Measurements from ENCODE around the gene LMAN1L. TPM values are rescaled to one million over a fixed set of nuclear protein-coding genes. Genes with fewer than 3 reads are reported as not detected.

LMAN1L gene
- total RNA-seq, 1 experiment from 2014 or later, result not detected

GRCh38 chr15:74829486-74829885 is 16.9 kb downstream of the LMAN1L start:
- H3K4me2 ChIP-seq (ENCODE audit: insufficient read depth, insufficient read length, low read length), result no peak overlapping the region
- Mint-ChIP-seq H3K4me1 (peaks cover 4 to 30% of the 10 kb centered on the region in 2 experiments; a peak in 3 of 4 replicates), H3K27ac (no peak overlapping the region), H3K9me3 (no peaks in the 10 kb centered on the region), H3K27me3 (ENCODE audit: low read depth) (peaks cover 56% of the 10 kb centered on the region), H3K36me3 (ENCODE audit: insufficient read depth in 1 of 3, low read depth in 3 of 3) (no peaks in the 10 kb centered on the region), H3K4me3 (no peak overlapping the region)
- no peak overlapping the region for H2AK5ac ChIP-seq (ENCODE audit: insufficient read length, low read length)
- no CpG with 5 or more reads among the region's 3 CpGs for WGBS (ENCODE audit: extremely low coverage, insufficient read length, low lambda C conversion rate)
- no peaks in the 10 kb centered on the region for H3K23me2 ChIP-seq (ENCODE audit: insufficient read length, low read depth, low read length, poor library complexity, severe bottlenecking)
- H3K56ac ChIP-seq (ENCODE audit: insufficient read length, low read depth, low read length), result no peak overlapping the region
- H3K79me2 ChIP-seq (ENCODE audit: insufficient read depth, low read length), result no peaks in the 10 kb centered on the region
- TF ChIP-seq CTCF (conservative IDR thresholded peaks at IDR 0.05), result no peak
- no peaks in the 10 kb centered on the region for H3K79me1 ChIP-seq (ENCODE audit: insufficient read depth, low read depth, low read length, poor library complexity, severe bottlenecking)
- no peak overlapping the region for H3K23ac ChIP-seq (ENCODE audit: insufficient read length, low read depth, low read length)
- no peak overlapping the region for H3K18ac ChIP-seq (ENCODE audit: insufficient read length, low read depth, low read length)
- no peak overlapping the region for H3T11ph ChIP-seq (ENCODE audit: low read length)
- H2BK120ac ChIP-seq (ENCODE audit: low read depth, low read length, poor library complexity, severe bottlenecking), result no peak overlapping the region
- H2BK15ac ChIP-seq (ENCODE audit: low read depth, low read length), result no peak overlapping the region
- H3K4me1 ChIP-seq (ENCODE audit: insufficient read depth, low read length), result no peaks in the 10 kb centered on the region
- H2AFZ ChIP-seq (ENCODE audit: low read length), result no peak overlapping the region
- H3K4ac ChIP-seq (ENCODE audit: low read depth, low read length), result no peak overlapping the region
- H4K5ac ChIP-seq (ENCODE audit: insufficient read length, low read depth, low read length), result no peak overlapping the region
- no peak overlapping the region for H2BK20ac ChIP-seq (ENCODE audit: low read depth, low read length, poor library complexity, severe bottlenecking)
- no peak overlapping the region for H3K14ac ChIP-seq (ENCODE audit: insufficient read depth, low read length)
- no peaks in the 10 kb centered on the region for H4K20me1 ChIP-seq (ENCODE audit: control insufficient read depth, insufficient read depth, insufficient read length)
- H3K9ac ChIP-seq (ENCODE audit: extremely low read depth, insufficient read length, low read length), result no peak overlapping the region
- H3K9me3 ChIP-seq (ENCODE audit: control insufficient read depth, low read depth, low read length), result no peaks in the 10 kb centered on the region
- H4K91ac ChIP-seq (ENCODE audit: insufficient read length, low read depth, low read length), result no peak overlapping the region
- no peak overlapping the region for H2BK5ac ChIP-seq (ENCODE audit: insufficient read length, low read length)
- DNase-seq, result no peak
- H4K8ac ChIP-seq (replicated peaks; ENCODE audit: insufficient read length, low read depth, low read length), result no peak overlapping the region
- H3K27me3 ChIP-seq (ENCODE audit: insufficient read depth, low read length), result peaks cover 10% of the 10 kb centered on the region; the same call in 1 of the 2 replicates
- no peak overlapping the region for H2BK12ac ChIP-seq (ENCODE audit: insufficient read length, low read depth, low read length)
- no peak overlapping the region for H3K27ac ChIP-seq (ENCODE audit: insufficient read length, low read depth, low read length)

Measured in H9 (cell line).